H9 (cell line): Measurements from ENCODE around the gene CALML5. TPM values are rescaled to one million over a fixed set of nuclear protein-coding genes. Genes with fewer than 3 reads are reported as not detected.
A peak's percentile ranks its signal among the peaks of the same experiment; 100 is the strongest.

ENCODE experiments used
- DNase-seq: peaks from one replicate; pipeline ENCODE4 v3.0.0-alpha.2; 2017
- H2AFZ ChIP-seq: one replicate; pipeline ENCODE4 v1.6.1; 2013; ENCODE audit warnings: mild to moderate bottlenecking, low read length, control low read depth, moderate library complexity
- H2AK5ac ChIP-seq: 2 replicates; pipeline ENCODE4 v1.6.1; 2013; ENCODE audit warnings: low read length, control low read depth, mixed read lengths; ENCODE audit not compliant: insufficient read length
- H2BK120ac ChIP-seq: one replicate; pipeline ENCODE4 v1.6.1; 2013; ENCODE audit warnings: low read depth, mild to moderate bottlenecking, low read length, control low read depth, inconsistent platforms; ENCODE audit not compliant: poor library complexity, severe bottlenecking
- H2BK12ac ChIP-seq: 2 replicates; pipeline ENCODE4 v1.6.1; 2013; ENCODE audit warnings: low read length, control low read depth, mixed read lengths, low read depth; ENCODE audit not compliant: insufficient read length
- H2BK15ac ChIP-seq: 2 replicates; pipeline ENCODE4 v1.6.1; 2013; ENCODE audit warnings: low read depth, low read length, control low read depth
- H2BK20ac ChIP-seq: one replicate; pipeline ENCODE4 v1.6.1; 2013; ENCODE audit warnings: low read depth, mild to moderate bottlenecking, low read length, control low read depth, inconsistent platforms; ENCODE audit not compliant: poor library complexity, severe bottlenecking
- H2BK5ac ChIP-seq: 2 replicates; pipeline ENCODE4 v1.6.1; 2013; ENCODE audit warnings: low read length, control low read depth, mixed read lengths; ENCODE audit not compliant: insufficient read length
- H3K14ac ChIP-seq: 2 replicates; pipeline ENCODE4 v1.6.1; 2013; ENCODE audit warnings: low read length, control low read depth; ENCODE audit not compliant: insufficient read depth
- H3K18ac ChIP-seq: 2 replicates; pipeline ENCODE4 v1.6.1; 2013; ENCODE audit warnings: low read depth, mild to moderate bottlenecking, mixed read lengths, low read length, control low read depth; ENCODE audit not compliant: insufficient read length
- H3K23ac ChIP-seq: 2 replicates; pipeline ENCODE4 v1.6.1; 2013; ENCODE audit warnings: low read length, control low read depth, mixed read lengths, low read depth; ENCODE audit not compliant: insufficient read length
- H3K23me2 ChIP-seq: 2 replicates; pipeline ENCODE4 v1.6.1; 2013; ENCODE audit warnings: low read depth, mild to moderate bottlenecking, mixed read lengths, low read length, control low read depth; ENCODE audit not compliant: insufficient read length, poor library complexity, severe bottlenecking
- H3K27ac ChIP-seq: 2 replicates; pipeline ENCODE4 v1.5.1; 2013; ENCODE audit warnings: low read length, control low read depth, mixed read lengths, low read depth; ENCODE audit not compliant: insufficient read length
- H3K27me3 ChIP-seq: 2 replicates; pipeline ENCODE4 v1.6.1; 2013; ENCODE audit warnings: low read length, control low read depth, inconsistent platforms; ENCODE audit not compliant: insufficient read depth
- H3K4ac ChIP-seq: 2 replicates; pipeline ENCODE4 v1.6.1; 2013; ENCODE audit warnings: low read depth, mild to moderate bottlenecking, control low read depth, inconsistent platforms, low read length, moderate library complexity
- H3K4me1 ChIP-seq: 2 replicates; pipeline ENCODE4 v1.6.1; 2013; ENCODE audit warnings: low read length, control low read depth, inconsistent platforms; ENCODE audit not compliant: insufficient read depth
- H3K4me2 ChIP-seq: 2 replicates; pipeline ENCODE4 v1.6.1; 2013; ENCODE audit warnings: low read length, control low read depth, mixed read lengths; ENCODE audit not compliant: insufficient read length, insufficient read depth
- H3K56ac ChIP-seq: 2 replicates; pipeline ENCODE4 v1.6.1; 2013; ENCODE audit warnings: low read depth, mild to moderate bottlenecking, mixed read lengths, low read length, control low read depth; ENCODE audit not compliant: insufficient read length
- H3K79me1 ChIP-seq: 2 replicates; pipeline ENCODE4 v1.6.1; 2013; ENCODE audit warnings: low read depth, mild to moderate bottlenecking, moderate library complexity, low read length, control low read depth, inconsistent platforms; ENCODE audit not compliant: insufficient read depth, poor library complexity, severe bottlenecking
- H3K79me2 ChIP-seq: 2 replicates; pipeline ENCODE4 v1.6.1; 2013; ENCODE audit warnings: low read length, control low read depth, inconsistent platforms; ENCODE audit not compliant: insufficient read depth
- H3K9ac ChIP-seq: 2 replicates; pipeline ENCODE4 v1.6.1; 2013; ENCODE audit warnings: low read length, control low read depth, mixed read lengths; ENCODE audit not compliant: insufficient read length; ENCODE audit errors: extremely low read depth
- H3K9me3 ChIP-seq: one replicate; pipeline ENCODE4 v1.6.1; 2013; ENCODE audit warnings: low read depth, low read length, inconsistent platforms; ENCODE audit not compliant: control insufficient read depth
- H3T11ph ChIP-seq: one replicate; pipeline ENCODE4 v1.6.1; 2013; ENCODE audit warnings: mild to moderate bottlenecking, low read length, control low read depth, inconsistent platforms
- H4K20me1 ChIP-seq: one replicate; pipeline ENCODE4 v1.6.1; 2013; ENCODE audit not compliant: control insufficient read depth, insufficient read length, insufficient read depth
- H4K5ac ChIP-seq: 2 replicates; pipeline ENCODE4 v1.6.1; 2013; ENCODE audit warnings: low read depth, mild to moderate bottlenecking, mixed read lengths, low read length, control low read depth; ENCODE audit not compliant: insufficient read length
- H4K8ac ChIP-seq: replicated peaks from 2 replicates; pipeline ENCODE4 v1.6.1; 2013; ENCODE audit warnings: low read length, control low read depth, mixed read lengths, low read depth; ENCODE audit not compliant: insufficient read length
- H4K91ac ChIP-seq: 2 replicates; pipeline ENCODE4 v1.6.1; 2013; ENCODE audit warnings: low read depth, mild to moderate bottlenecking, moderate library complexity, mixed read lengths, low read length, control low read depth; ENCODE audit not compliant: insufficient read length
- H3K27ac Mint-ChIP-seq, 3 experiments: 2 replicates in 2 of 3; 3 replicates in 1 of 3; pipeline ENCODE4 v1.8.0; 2020 to 2021; ENCODE audit warnings: mixed read lengths in 3 of 3, mild to moderate bottlenecking in 1 of 3, moderate library complexity in 1 of 3
- H3K27me3 Mint-ChIP-seq: 2 replicates; pipeline ENCODE4 v1.8.0; 2021; ENCODE audit warnings: low read depth, mild to moderate bottlenecking, moderate library complexity, mixed read lengths
- H3K36me3 Mint-ChIP-seq, 3 experiments: 2 replicates in 2 of 3; 3 replicates in 1 of 3; pipeline ENCODE4 v1.8.0; 2020 to 2021; ENCODE audit warnings: low read depth in 3 of 3, mixed read lengths in 3 of 3; ENCODE audit not compliant: insufficient read depth in 1 of 3
- H3K4me1 Mint-ChIP-seq, 2 experiments: 2 replicates each; pipeline ENCODE4 v1.8.0; 2020; ENCODE audit warnings: mixed read lengths in 2 of 2
- H3K4me3 Mint-ChIP-seq, 2 experiments: 2 replicates in 1 of 2; 3 replicates in 1 of 2; pipeline ENCODE4 v1.8.0; 2020 to 2021; ENCODE audit warnings: mild to moderate bottlenecking in 2 of 2, mixed read lengths in 2 of 2, moderate library complexity in 1 of 2
- H3K9me3 Mint-ChIP-seq, 2 experiments: 2 replicates in 1 of 2; 3 replicates in 1 of 2; pipeline ENCODE4 v1.8.0; 2020; ENCODE audit warnings: mild to moderate bottlenecking in 2 of 2, mixed read lengths in 2 of 2, moderate library complexity in 1 of 2
- CTCF ChIP-seq: fragments of 200-600 bp; sonication (generic); conservative IDR thresholded peaks from 3 replicates; pipeline ENCODE4 v1.8.0; 2021; ENCODE audit warnings: antibody characterized with exemption, mild to moderate bottlenecking
- WGBS: extraction: QIAGEN DNeasy Blood & Tissue Kit; methylation state at CpG from one replicate; pipeline ENCODE4 v1.1.7; 2013; ENCODE audit warnings: missing lambda C conversion rate, low lambda C conversion rate, mixed read lengths; ENCODE audit not compliant: insufficient read length; ENCODE audit errors: extremely low coverage; 5-methylcytosine and 5-hydroxymethylcytosine counted together
- total RNA-seq: library from RNA; stranded (reverse); gene quantifications from 2 replicates; pipeline ENCODE4 v1.2.1, GENCODE V29; 2021

The CALML5 gene
- total RNA-seq, 1 experiment from 2014 or later = not detected

DNA sequence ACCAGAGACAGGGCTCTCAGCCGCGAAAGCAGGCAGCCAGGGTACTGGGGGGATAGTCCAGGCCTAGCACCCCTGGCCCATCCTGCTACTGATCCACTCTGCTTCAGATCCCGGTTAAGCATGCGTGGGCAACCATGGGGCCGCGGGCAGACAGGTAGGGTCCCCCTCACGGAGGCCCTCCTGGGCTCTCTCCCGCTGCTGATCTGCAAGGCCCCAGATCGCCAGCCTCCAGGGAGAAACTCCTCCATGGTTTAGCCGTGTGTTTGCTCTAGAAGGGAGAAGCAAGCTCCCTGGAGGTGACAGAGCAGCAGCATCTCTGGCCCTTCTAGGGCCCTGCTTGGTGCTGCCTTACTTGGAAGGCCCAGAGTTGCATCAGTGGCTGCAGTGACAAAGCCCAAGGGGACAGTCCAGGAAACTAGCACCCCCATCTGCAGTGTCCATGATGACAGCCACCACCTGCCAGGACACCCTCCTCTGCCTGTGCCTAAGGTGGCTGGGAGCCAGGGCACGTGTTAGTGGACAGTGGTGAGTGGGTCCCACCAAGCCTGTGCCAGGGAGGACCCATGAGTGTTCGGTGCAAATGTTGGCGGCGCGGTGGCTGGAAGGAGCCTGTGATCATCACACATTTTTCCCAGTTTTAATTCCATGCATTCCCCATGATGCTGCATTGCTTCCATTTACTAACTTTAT is 29.2 kb downstream of the CALML5 start:
- H3K4ac ChIP-seq = no peak overlapping the region
- no peak overlapping the region; the same call in 1 of the 2 replicates for H2BK15ac ChIP-seq
- DNase-seq = no peak
- H3K18ac ChIP-seq = no peak overlapping the region
- H3K27me3 Mint-ChIP-seq = peaks cover 22% of the 10 kb centered on the region
- H2AFZ ChIP-seq = no peak overlapping the region
- peaks cover 35 to 52% of the 10 kb centered on the region in 2 experiments for H3K4me1 Mint-ChIP-seq
- peak overlapping the region; percentile 5; the same call in 1 of the 2 replicates for H3K14ac ChIP-seq
- H3T11ph ChIP-seq = no peak overlapping the region
- peaks cover 7% of the 10 kb centered on the region for H3K9me3 ChIP-seq
- H3K27ac ChIP-seq = no peak overlapping the region
- H3K23me2 ChIP-seq = no peaks in the 10 kb centered on the region
- no peak overlapping the region for H3K4me2 ChIP-seq
- no peak for TF ChIP-seq CTCF
- H4K5ac ChIP-seq = no peak overlapping the region
- no peak overlapping the region for H4K8ac ChIP-seq
- H3K79me2 ChIP-seq = no peaks in the 10 kb centered on the region
- H3K56ac ChIP-seq = no peak overlapping the region
- H2BK120ac ChIP-seq = no peak overlapping the region
- H3K4me1 ChIP-seq = peaks cover 2% of the 10 kb centered on the region; the same call in 1 of the 2 replicates
- peaks cover 20 to 51% (median 29%) of the 10 kb centered on the region in 3 experiments for H3K36me3 Mint-ChIP-seq
- no peak overlapping the region for H3K9ac ChIP-seq
- no peak overlapping the region for H2BK5ac ChIP-seq
- no CpG with 5 or more reads among the region's 15 CpGs for WGBS
- no peaks in the 10 kb centered on the region for H3K79me1 ChIP-seq
- H3K4me3 Mint-ChIP-seq = no peak overlapping the region
- no peak overlapping the region for H3K23ac ChIP-seq
- no peaks in the 10 kb centered on the region for H4K20me1 ChIP-seq
- no peak overlapping the region for H3K27ac Mint-ChIP-seq
- H2BK12ac ChIP-seq = no peak overlapping the region
- no peak overlapping the region for H2AK5ac ChIP-seq
- peaks cover 42 to 52% of the 10 kb centered on the region in 2 experiments for H3K9me3 Mint-ChIP-seq
- H4K91ac ChIP-seq = no peak overlapping the region
- no peak overlapping the region for H2BK20ac ChIP-seq
- H3K27me3 ChIP-seq = no peaks in the 10 kb centered on the region
